Activated B cell treated with CpG ODN at 0.5 μM for 24 hours (primary cell): ENCODE measurements around the gene LMNA. TPM values are rescaled to one million over a fixed set of nuclear protein-coding genes. Genes with fewer than 3 reads are reported as not detected.

Source experiments
- ATAC-seq: fragments of 200-7000 bp; cut with Tn5 transposase; one replicate; pipeline ENCODE4 v1.10.0; 2021; ENCODE audit warnings: low read depth, mild to moderate bottlenecking, moderate library complexity
- CTCF ChIA-PET: fragments of 350-600 bp; sonication (Branson Sonifier 250); formaldehyde crosslinking; loops from one replicate; lab custom pipeline; 2021; ENCODE audit warnings: antibody characterized with exemption; lab: Charles Lee
- POLR2A ChIA-PET: fragments of 350-600 bp; sonication (Branson Sonifier 250); formaldehyde crosslinking; loops from one replicate; lab custom pipeline; 2021; ENCODE audit warnings: antibody characterized with exemption; lab: Charles Lee
- DNase-seq: peaks from one replicate; pipeline ENCODE4 v3.0.0; 2022
- H3K27ac Mint-ChIP-seq: one replicate; pipeline ENCODE4 v1.8.0; 2020; ENCODE audit warnings: mixed read lengths
- H3K27me3 Mint-ChIP-seq: one replicate; pipeline ENCODE4 v1.8.0; 2021; ENCODE audit warnings: mixed read lengths
- H3K36me3 Mint-ChIP-seq: one replicate; pipeline ENCODE4 v1.8.0; 2021; ENCODE audit warnings: low read depth, mixed read lengths
- H3K4me1 Mint-ChIP-seq: one replicate; pipeline ENCODE4 v1.8.0; 2021; ENCODE audit warnings: mixed read lengths
- H3K4me3 Mint-ChIP-seq: one replicate; pipeline ENCODE4 v1.8.0; 2020; ENCODE audit warnings: mild to moderate bottlenecking, mixed read lengths
- H3K9me3 Mint-ChIP-seq: one replicate; pipeline ENCODE4 v1.8.0; 2020; ENCODE audit warnings: mixed read lengths
- intact Hi-C: fragments of 100-400 bp; cut with micrococcal nuclease; formaldehyde crosslinking; loops from one replicate; pipeline ENCODE4 v1.15.1; 2024
- total RNA-seq: library from RNA; stranded (reverse); gene quantifications from 2 replicates; pipeline ENCODE4 v1.2.3, GENCODE V29; 2022
- TF ChIP-seq, protein P1 (sequence below): fragments of 200-600 bp; IDR thresholded peaks from one replicate; pipeline ENCODE4 v1.8.0; 2022; ENCODE audit warnings: antibody characterized with exemption, mild to moderate bottlenecking

The LMNA gene
- total RNA-seq, 1 donor from 2014 or later: 47.5 TPM

DNA sequence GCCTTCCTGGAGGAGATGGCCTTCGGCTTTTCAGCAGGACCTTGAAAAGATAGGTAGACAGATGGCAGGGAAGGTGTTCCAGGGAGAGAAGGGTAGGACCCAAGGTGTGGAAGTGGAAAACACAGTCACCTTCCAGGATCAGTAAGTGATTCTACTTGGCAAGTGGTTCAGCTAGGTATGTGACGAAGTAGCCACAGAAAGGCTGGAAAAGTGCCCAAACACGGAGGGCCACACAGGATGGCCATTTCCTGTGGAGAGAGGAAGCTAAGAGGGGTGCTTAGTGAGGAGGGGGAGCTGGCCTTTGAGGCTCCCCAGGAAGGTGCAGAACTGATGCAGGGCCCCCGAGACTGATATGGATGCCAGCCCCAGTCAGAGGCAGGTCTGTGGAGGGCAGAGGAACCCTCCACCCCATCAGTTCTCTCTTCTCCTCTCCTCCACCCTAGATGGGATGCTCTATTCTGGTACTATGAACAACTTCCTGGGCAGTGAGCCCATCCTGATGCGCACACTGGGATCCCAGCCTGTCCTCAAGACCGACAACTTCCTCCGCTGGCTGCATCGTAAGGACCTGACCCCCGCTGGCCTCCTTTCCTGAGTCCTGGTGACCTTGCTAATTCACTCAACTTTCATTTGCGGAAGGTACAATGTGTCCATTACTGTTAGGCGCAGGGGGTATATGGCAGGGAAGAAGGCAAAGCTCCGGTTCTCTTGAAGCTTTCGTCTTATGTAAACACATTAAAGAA, 45.7 kb downstream of the LMNA start:
- H3K27ac Mint-ChIP-seq: no peak overlapping the region
- intact Hi-C loops: loop anchor here (1.0 kb wide), 1 partner anchor 9 kb away; no protein-coding TSS in a partner anchor
- CTCF ChIA-PET: interaction anchor here (0.9 to 2.8 kb wide), 2 partner anchors 9 to 65 kb away, joined by 3 to 7 read pairs; no protein-coding TSS in a partner anchor

DNA sequence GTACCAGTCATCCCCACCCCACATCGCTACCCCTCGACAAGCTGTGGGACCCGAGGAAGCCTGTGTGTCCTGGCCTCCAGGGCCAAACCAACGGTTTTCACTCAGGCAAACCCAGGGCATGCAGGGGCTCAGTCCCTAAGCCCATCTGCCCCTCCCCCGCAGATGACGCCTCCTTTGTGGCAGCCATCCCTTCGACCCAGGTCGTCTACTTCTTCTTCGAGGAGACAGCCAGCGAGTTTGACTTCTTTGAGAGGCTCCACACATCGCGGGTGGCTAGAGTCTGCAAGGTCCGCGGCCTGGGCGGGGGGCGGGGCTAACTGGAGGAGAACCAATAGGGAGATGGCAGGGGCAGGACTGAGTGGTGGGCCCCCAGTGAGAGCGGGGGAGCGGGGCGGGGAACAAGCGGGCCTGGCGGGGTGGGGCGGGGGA, 46.2 kb downstream of the LMNA start:
- DNase-seq: no peak
- ChIA-PET CTCF (interaction anchor here (0.9 kb wide), 1 partner anchor 10 kb away, joined by 3 read pairs; no protein-coding TSS in a partner anchor), POLR2A (interaction anchor here (1.1 to 1.6 kb wide), 3 partner anchors 10 to 52 kb away, joined by 3 to 5 read pairs (median 5); partner anchors contain the start of genes PMF1 and SLC25A44)
- intact Hi-C loops: loop anchor here (1.0 kb wide), 1 partner anchor 9 kb away; no protein-coding TSS in a partner anchor
- TF ChIP-seq, protein P1, sequence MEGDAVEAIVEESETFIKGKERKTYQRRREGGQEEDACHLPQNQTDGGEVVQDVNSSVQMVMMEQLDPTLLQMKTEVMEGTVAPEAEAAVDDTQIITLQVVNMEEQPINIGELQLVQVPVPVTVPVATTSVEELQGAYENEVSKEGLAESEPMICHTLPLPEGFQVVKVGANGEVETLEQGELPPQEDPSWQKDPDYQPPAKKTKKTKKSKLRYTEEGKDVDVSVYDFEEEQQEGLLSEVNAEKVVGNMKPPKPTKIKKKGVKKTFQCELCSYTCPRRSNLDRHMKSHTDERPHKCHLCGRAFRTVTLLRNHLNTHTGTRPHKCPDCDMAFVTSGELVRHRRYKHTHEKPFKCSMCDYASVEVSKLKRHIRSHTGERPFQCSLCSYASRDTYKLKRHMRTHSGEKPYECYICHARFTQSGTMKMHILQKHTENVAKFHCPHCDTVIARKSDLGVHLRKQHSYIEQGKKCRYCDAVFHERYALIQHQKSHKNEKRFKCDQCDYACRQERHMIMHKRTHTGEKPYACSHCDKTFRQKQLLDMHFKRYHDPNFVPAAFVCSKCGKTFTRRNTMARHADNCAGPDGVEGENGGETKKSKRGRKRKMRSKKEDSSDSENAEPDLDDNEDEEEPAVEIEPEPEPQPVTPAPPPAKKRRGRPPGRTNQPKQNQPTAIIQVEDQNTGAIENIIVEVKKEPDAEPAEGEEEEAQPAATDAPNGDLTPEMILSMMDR: no peak
- Mint-ChIP-seq H3K27ac (no peak overlapping the region), H3K4me1 (peaks cover 57% of the 10 kb centered on the region), H3K36me3 (peaks cover 12% of the 10 kb centered on the region), H3K9me3 (peaks cover 2% of the 10 kb centered on the region), H3K27me3 (peaks cover 17% of the 10 kb centered on the region), H3K4me3 (peak overlapping the region; percentile 71)
- ATAC-seq: peak; percentile 82

More for the DNA sequence above, 45.7 kb downstream of the LMNA start:
- no peaks in the 10 kb centered on the region for H3K9me3 Mint-ChIP-seq
- peaks cover 10% of the 10 kb centered on the region for H3K36me3 Mint-ChIP-seq
- TF ChIP-seq, protein P1: no peak
- peaks cover 59% of the 10 kb centered on the region for H3K4me1 Mint-ChIP-seq
- ATAC-seq (no peak), DNase-seq (no peak)
- H3K27me3 Mint-ChIP-seq: peaks cover 17% of the 10 kb centered on the region
- H3K4me3 Mint-ChIP-seq: peak overlapping the region; percentile 71
- POLR2A ChIA-PET: interaction anchor here (1.1 to 1.6 kb wide), 3 partner anchors 9 to 53 kb away, joined by 3 to 5 read pairs (median 5); partner anchors contain the start of genes PMF1 and SLC25A44

DNA sequence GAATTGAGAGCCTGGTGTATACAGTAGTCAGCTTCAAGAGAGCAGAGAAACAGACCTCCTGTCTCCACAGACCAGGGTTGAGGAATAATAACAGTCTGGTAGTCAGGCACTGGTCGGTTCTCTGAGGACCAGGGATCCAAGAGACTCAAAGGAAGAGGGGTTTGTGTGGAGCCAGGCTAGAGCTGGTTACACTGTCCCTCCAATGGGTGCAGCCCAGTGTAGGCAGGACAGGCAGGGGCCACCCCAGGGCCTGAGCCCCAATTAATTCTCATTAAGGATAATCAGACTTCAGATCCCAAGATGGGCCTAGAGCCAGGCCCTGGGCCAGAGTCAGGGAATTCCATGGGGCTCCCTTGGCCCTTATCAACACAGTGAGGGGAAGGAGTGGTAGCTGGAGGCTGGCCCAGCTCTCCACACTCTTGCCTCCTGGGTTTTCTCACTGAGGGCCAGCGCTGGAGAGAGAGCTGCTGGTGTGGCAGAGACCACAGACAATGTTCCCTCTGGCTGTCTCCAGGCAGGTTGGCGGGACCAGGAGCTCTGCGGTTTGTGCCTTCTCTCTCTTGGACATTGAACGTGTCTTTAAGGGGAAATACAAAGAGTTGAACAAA, 48.0 kb downstream of the LMNA start:
- TF ChIP-seq, protein P1: no peak
- CTCF ChIA-PET: no interaction called here

DNA sequence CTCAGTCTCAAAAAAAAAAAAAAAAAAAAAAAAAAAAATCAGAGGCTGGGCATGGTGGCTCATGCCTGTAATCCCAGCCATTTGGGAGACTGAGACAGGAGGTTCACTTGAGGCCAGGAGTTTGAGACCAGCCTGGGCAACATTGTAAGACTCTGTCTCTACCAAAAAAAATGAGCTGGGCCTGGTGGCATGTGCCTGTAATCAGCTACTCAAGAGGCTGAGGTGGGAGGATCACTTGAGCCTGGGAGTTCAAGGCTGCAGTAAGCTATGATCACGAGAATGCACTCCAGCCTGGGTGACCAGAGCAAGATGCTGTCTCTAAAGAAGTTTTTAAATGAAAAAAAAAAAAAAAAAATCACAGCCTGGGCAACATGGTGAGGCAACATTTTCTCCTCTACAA, 49.2 kb downstream of the LMNA start:
- Mint-ChIP-seq H3K9me3 (peaks cover 2% of the 10 kb centered on the region), H3K36me3 (peaks cover 4% of the 10 kb centered on the region), H3K27ac (no peak overlapping the region), H3K27me3 (peaks cover 12% of the 10 kb centered on the region), H3K4me1 (peaks cover 31% of the 10 kb centered on the region), H3K4me3 (no peak overlapping the region)
- CTCF ChIA-PET: interaction anchor here (1.4 kb wide), 1 partner anchor 61 kb away, joined by 4 read pairs; no protein-coding TSS in a partner anchor
- intact Hi-C loops: no loop called here
- DNase-seq: no peak
- ATAC-seq: no peak
- TF ChIP-seq, protein P1: no peak
- POLR2A ChIA-PET: interaction anchor here (0.6 to 1.8 kb wide), 2 partner anchors 9 to 138 kb away, joined by 3 to 12 read pairs; no protein-coding TSS in a partner anchor

More for the DNA sequence above, 48.0 kb downstream of the LMNA start:
- POLR2A ChIA-PET: interaction anchor here (1.0 kb wide), 1 partner anchor 13 kb away, joined by 4 read pairs; no protein-coding TSS in a partner anchor
- ATAC-seq (no peak), DNase-seq (no peak)
- Mint-ChIP-seq H3K36me3 (peaks cover 12% of the 10 kb centered on the region), H3K27ac (no peak overlapping the region), H3K27me3 (peaks cover 17% of the 10 kb centered on the region), H3K4me1 (peaks cover 43% of the 10 kb centered on the region), H3K9me3 (peaks cover 2% of the 10 kb centered on the region), H3K4me3 (no peak overlapping the region)
- intact Hi-C loops: no loop called here
